SU-DHL-6 (cell line): ENCODE results near the gene CCDC92B.

Experiments
- H2AFZ ChIP-seq: fragments of 200-600 bp; sonication (generic); 2 replicates; pipeline ENCODE4 v1.6.1; 2014; ENCODE audit warnings: low read depth, mild to moderate bottlenecking, moderate library complexity, mixed read lengths, antibody characterized with exemption, low read length; ENCODE audit not compliant: severe bottlenecking
- H3F3A ChIP-seq: fragments of 200-600 bp; shearing (Covaris generic); 2 replicates; pipeline ENCODE4 v1.6.0; 2016; ENCODE audit warnings: antibody characterized with exemption, mild to moderate bottlenecking; ENCODE audit not compliant: insufficient read depth
- H3K27ac ChIP-seq: fragments of 200-600 bp; sonication (generic); 2 replicates; pipeline ENCODE4 v1.5.1; 2016; ENCODE audit warnings: low read depth, mild to moderate bottlenecking, low read length, moderate library complexity, mixed read lengths
- H3K27me3 ChIP-seq: fragments of 200-600 bp; sonication (generic), shearing (Covaris generic); 2 replicates; pipeline ENCODE4 v1.6.0; 2014; ENCODE audit warnings: mild to moderate bottlenecking, low read length
- H3K36me3 ChIP-seq: fragments of 200-600 bp; sonication (generic); 2 replicates; pipeline ENCODE4 v1.6.1; 2014; ENCODE audit warnings: mild to moderate bottlenecking, low read length, mixed read lengths
- H3K4me2 ChIP-seq: fragments of 300-600, 200-600 bp; shearing (Covaris generic), sonication (generic); 2 replicates; pipeline ENCODE4 v1.6.0; 2014; ENCODE audit warnings: low read length, low read depth, mild to moderate bottlenecking; ENCODE audit not compliant: poor library complexity, severe bottlenecking
- H3K4me3 ChIP-seq: fragments of 200-600 bp; sonication (generic); 2 replicates; pipeline ENCODE4 v1.5.1; 2014; ENCODE audit warnings: antibody characterized with exemption, low read length, mild to moderate bottlenecking, mixed read lengths; ENCODE audit not compliant: insufficient read depth, poor library complexity, severe bottlenecking
- H3K79me2 ChIP-seq: fragments of 200-600 bp; sonication (generic); 2 replicates; pipeline ENCODE4 v1.6.1; 2014; ENCODE audit warnings: mild to moderate bottlenecking, low read length, moderate library complexity; ENCODE audit not compliant: insufficient read depth
- H3K9ac ChIP-seq: fragments of 200-600 bp; sonication (generic); 2 replicates; pipeline ENCODE4 v1.7.0; 2014; ENCODE audit warnings: mild to moderate bottlenecking, low read length
- H3K9me2 ChIP-seq: fragments of 200-600 bp; sonication (generic); replicated peaks from 2 replicates; pipeline ENCODE4 v1.6.1; 2014; ENCODE audit warnings: low read length; ENCODE audit not compliant: insufficient read depth
- H3K9me3 ChIP-seq: fragments of 200-600 bp; sonication (generic); 2 replicates; pipeline ENCODE4 v1.6.1; 2014; ENCODE audit warnings: low read length, mixed read lengths; ENCODE audit not compliant: insufficient read depth
- H4K20me1 ChIP-seq: fragments of 200-600 bp; sonication (generic); 2 replicates; pipeline ENCODE4 v1.6.1; 2014; ENCODE audit warnings: low read depth, mild to moderate bottlenecking, antibody characterized with exemption, low read length, moderate library complexity, mixed read lengths
- CTCF ChIP-seq: fragments of 200-600 bp; sonication (generic); IDR thresholded peaks from one replicate; pipeline ENCODE4 v1.5.1; 2017; ENCODE audit warnings: antibody characterized with exemption, mild to moderate bottlenecking, low read length, moderate library complexity; ENCODE audit not compliant: insufficient read depth, poor library complexity, severe bottlenecking
- EZH2phosphoT487 ChIP-seq: fragments of 200-600 bp; sonication (generic), shearing (Covaris generic); conservative IDR thresholded peaks from 2 replicates; pipeline ENCODE4 v1.6.1; 2018; ENCODE audit warnings: mild to moderate bottlenecking, antibody characterized with exemption, low read length, moderate library complexity, mixed read lengths

CCDC92B gene

DNA sequence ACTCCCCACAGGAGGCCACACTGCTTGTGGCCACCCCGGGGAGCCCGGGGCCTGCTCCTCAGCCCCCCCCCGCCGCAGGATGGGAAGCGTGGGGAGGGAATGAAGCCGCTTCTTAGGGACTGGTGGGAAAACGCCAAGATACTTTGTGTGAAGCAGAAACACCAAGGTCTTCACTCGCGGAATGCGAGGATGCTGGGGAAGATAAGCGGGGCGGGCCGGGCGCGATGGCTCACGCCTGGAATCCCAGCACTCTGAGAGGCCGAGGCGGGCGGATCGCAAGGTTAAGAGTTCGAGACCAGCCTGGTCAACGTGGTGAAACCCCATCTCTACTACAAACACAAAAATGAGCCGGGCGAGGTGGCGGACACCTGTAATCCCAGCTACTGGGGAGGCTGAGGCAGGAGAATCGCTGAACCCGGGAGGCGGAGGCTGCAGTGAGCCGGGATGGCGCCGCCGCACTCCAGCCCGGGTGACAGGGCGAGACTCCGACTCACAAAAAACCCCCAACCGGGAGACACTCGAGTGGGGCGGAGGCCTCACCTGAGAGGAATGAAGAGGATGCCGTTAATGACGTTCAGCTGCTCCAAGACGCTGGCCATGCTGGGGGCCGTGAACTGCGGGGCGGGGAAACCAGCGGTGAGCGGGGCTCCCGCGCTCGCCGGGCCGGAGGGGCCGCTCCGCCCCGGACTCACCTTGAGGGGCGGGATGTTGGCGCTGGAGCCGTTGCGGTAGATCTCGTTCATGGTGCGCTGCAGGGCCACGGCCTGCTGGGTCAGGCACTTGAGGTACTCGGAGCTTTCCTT, 58.2 kb downstream of the CCDC92B start:
- Histone ChIP-seq H3K79me2 (no peaks in the 10 kb centered on the region), H3K4me3 (no peak overlapping the region), H4K20me1 (no peaks in the 10 kb centered on the region; the same call in 1 of the 2 replicates), H3K9me3 (no peaks in the 10 kb centered on the region), H3F3A (peaks cover 22% of the 10 kb centered on the region), H3K27ac (no peak overlapping the region), H2AFZ (no peak overlapping the region), H3K9ac (no peak overlapping the region), H3K9me2 (no peaks in the 10 kb centered on the region), H3K27me3 (no peaks in the 10 kb centered on the region), H3K4me2 (no peak overlapping the region), H3K36me3 (no peaks in the 10 kb centered on the region)
- TF ChIP-seq CTCF: no peak
- no peak for TF ChIP-seq EZH2phosphoT487

GRCh38 chr17:2690165-2691068, 59.0 kb downstream of the CCDC92B start:
- Histone ChIP-seq H3F3A (peaks cover 25% of the 10 kb centered on the region), H4K20me1 (no peaks in the 10 kb centered on the region; the same call in 1 of the 2 replicates), H3K36me3 (no peaks in the 10 kb centered on the region), H3K27ac (no peak overlapping the region), H3K9ac (no peak overlapping the region), H3K27me3 (no peaks in the 10 kb centered on the region), H3K4me3 (no peak overlapping the region), H3K4me2 (no peak overlapping the region), H2AFZ (no peak overlapping the region), H3K79me2 (no peaks in the 10 kb centered on the region), H3K9me3 (no peaks in the 10 kb centered on the region), H3K9me2 (no peaks in the 10 kb centered on the region)
- no peak for TF ChIP-seq EZH2phosphoT487
- TF ChIP-seq CTCF: no peak

DNA sequence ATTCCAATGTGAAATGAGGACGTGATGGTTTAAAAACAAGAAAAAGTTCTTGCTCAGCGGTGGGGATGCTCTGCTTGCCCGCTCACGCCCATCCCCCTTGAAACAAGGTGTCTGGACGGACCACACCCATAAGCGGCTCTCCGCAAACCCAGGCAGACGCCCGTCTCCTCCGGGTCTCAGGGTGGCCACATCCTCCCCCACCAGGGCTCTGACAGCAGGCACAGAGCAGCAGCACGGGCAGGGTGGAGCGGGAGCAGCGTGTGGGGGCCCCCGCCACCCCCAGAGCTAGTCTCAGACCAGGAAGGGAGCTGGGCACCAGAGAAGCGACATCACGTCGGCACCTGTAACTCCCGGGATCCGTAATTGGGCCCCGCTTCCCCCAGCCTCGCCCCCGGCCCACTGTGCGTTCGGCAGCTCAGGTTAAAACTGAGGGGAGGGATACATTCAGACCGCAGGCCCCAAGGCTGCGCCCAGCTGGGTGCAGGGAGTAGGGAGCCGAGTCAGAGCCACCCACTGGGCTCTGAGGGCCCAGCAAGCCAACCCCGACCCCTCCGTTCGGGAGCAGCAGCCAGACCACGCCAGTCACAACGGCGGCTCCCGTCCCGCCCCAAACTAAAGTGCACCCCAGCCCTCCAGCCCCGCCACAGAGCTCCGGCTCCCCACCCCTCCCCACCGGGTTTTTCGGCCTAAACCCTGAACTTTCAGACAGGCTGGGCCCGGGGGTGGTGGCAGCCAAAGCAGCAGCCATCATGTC, 59.9 kb downstream of the CCDC92B start:
- no peak overlapping the region for H2AFZ ChIP-seq
- H3K36me3 ChIP-seq: no peaks in the 10 kb centered on the region
- H3K79me2 ChIP-seq: no peaks in the 10 kb centered on the region
- H3K9ac ChIP-seq: no peak overlapping the region
- H3K4me3 ChIP-seq: no peak overlapping the region
- no peak overlapping the region for H3K27ac ChIP-seq
- peaks cover 30% of the 10 kb centered on the region for H3F3A ChIP-seq
- no peaks in the 10 kb centered on the region for H3K27me3 ChIP-seq
- no peaks in the 10 kb centered on the region for H3K9me2 ChIP-seq
- H3K9me3 ChIP-seq: no peaks in the 10 kb centered on the region
- no peak for TF ChIP-seq EZH2phosphoT487
- TF ChIP-seq CTCF: no peak
- H3K4me2 ChIP-seq: no peak overlapping the region
- H4K20me1 ChIP-seq: no peaks in the 10 kb centered on the region; the same call in 1 of the 2 replicates
